Fibroblast of lung (primary cell): ENCODE results near the gene ABCF3. TPM values are rescaled to one million over a fixed set of nuclear protein-coding genes. Genes with fewer than 3 reads are reported as not detected.

Source experiments
- DNase-seq, 2 donors: peaks; one replicate each; pipeline versions ENCODE4 v3.0.0 to v3.0.0-alpha.2; 2010; ENCODE audit warnings: low read depth in 2 of 2
- H2AFZ ChIP-seq: 2 replicates; pipeline ENCODE4 v1.5.1; 2012; ENCODE audit warnings: low read length, control low read depth, inconsistent platforms
- H3K27ac ChIP-seq: 2 replicates; pipeline ENCODE4 v1.5.1; 2011; ENCODE audit warnings: low read length, control low read depth; ENCODE audit not compliant: insufficient read depth
- H3K27me3 ChIP-seq: 2 replicates; pipeline ENCODE4 v1.5.1; 2011; ENCODE audit warnings: mild to moderate bottlenecking, low read length; ENCODE audit not compliant: control insufficient read depth, insufficient read depth
- H3K36me3 ChIP-seq: 2 replicates; pipeline ENCODE4 v1.5.1; 2011; ENCODE audit warnings: low read length; ENCODE audit not compliant: control insufficient read depth, insufficient read depth
- H3K4me1 ChIP-seq: 2 replicates; pipeline ENCODE4 v1.5.1; 2011; ENCODE audit warnings: low read length; ENCODE audit not compliant: control insufficient read depth, insufficient read depth; ENCODE audit errors: extremely low read depth
- H3K4me2 ChIP-seq: 2 replicates; pipeline ENCODE4 v1.5.1; 2011; ENCODE audit warnings: low read length, control low read depth; ENCODE audit not compliant: insufficient read depth; ENCODE audit errors: extremely low read depth
- H3K4me3 ChIP-seq, 4 experiments: fragments of 200-600 bp in 1 of 4; sonication (generic) in 1 of 4; replicated peaks in 1 of 4; 2 replicates each; pipeline ENCODE4 v1.5.1; 2011 to 2016; ENCODE audit warnings: low read length in 4 of 4, low read depth in 3 of 4, mild to moderate bottlenecking in 3 of 4, control low read depth in 2 of 4, inconsistent platforms in 1 of 4, mixed read lengths in 1 of 4; ENCODE audit not compliant: insufficient read depth in 1 of 4; ENCODE audit errors: control extremely low read depth in 1 of 4
- H3K79me2 ChIP-seq: 2 replicates; pipeline ENCODE4 v1.5.1; 2012; ENCODE audit warnings: mild to moderate bottlenecking, low read length, inconsistent platforms; ENCODE audit not compliant: control insufficient read depth, insufficient read depth
- H3K9ac ChIP-seq: 2 replicates; pipeline ENCODE4 v1.5.1; 2011; ENCODE audit warnings: mild to moderate bottlenecking, low read length, control low read depth; ENCODE audit not compliant: insufficient read depth
- H3K9me3 ChIP-seq: 2 replicates; pipeline ENCODE4 v1.5.1; 2012; ENCODE audit warnings: low read depth, low read length; ENCODE audit not compliant: control insufficient read depth, insufficient read depth
- H4K20me1 ChIP-seq: 2 replicates; pipeline ENCODE4 v1.5.1; 2011; ENCODE audit warnings: low read length; ENCODE audit not compliant: control insufficient read depth, insufficient read depth; ENCODE audit errors: extremely low read depth
- EZH2 ChIP-seq: IDR thresholded peaks from 2 replicates; pipeline ENCODE4 v1.5.1; 2012; ENCODE audit warnings: low read length, control low read depth, mild to moderate bottlenecking; ENCODE audit errors: missing control alignments
- polyA plus RNA-seq, 2 donors: library from polyadenylated mRNA; depleted of rRNA in 1 of 2; stranded (reverse) in 1 of 2; unstranded in 1 of 2; fragments of >200 nt; gene quantifications; 2 replicates each; pipeline ENCODE4 v1.2.1, GENCODE V29; 2011 to 2012; ENCODE audit warnings: missing spikeins in 1 of 2
- total RNA-seq: library from RNA; depleted of rRNA; stranded (reverse); fragments of >200 nt; gene quantifications from 2 replicates; pipeline ENCODE4 v1.2.1, GENCODE V29; 2014
- TF ChIP-seq, protein P1 (sequence below), 2 donors: IDR thresholded peaks in 1 of 2; conservative IDR thresholded peaks in 1 of 2; 1 replicate in 1 of 2; 2 replicates in 1 of 2; pipeline ENCODE4 v1.5.1; 2011 to 2012; ENCODE audit warnings: low read length in 2 of 2, control low read depth in 1 of 2, inconsistent platforms in 1 of 2, low read depth in 1 of 2, mild to moderate bottlenecking in 1 of 2

The ABCF3 gene
- total and polyA plus RNA-seq, 2 donors (not counting 1 experiment from before 2014, with no cell fraction given): 31.3 to 65.1 TPM

DNA sequence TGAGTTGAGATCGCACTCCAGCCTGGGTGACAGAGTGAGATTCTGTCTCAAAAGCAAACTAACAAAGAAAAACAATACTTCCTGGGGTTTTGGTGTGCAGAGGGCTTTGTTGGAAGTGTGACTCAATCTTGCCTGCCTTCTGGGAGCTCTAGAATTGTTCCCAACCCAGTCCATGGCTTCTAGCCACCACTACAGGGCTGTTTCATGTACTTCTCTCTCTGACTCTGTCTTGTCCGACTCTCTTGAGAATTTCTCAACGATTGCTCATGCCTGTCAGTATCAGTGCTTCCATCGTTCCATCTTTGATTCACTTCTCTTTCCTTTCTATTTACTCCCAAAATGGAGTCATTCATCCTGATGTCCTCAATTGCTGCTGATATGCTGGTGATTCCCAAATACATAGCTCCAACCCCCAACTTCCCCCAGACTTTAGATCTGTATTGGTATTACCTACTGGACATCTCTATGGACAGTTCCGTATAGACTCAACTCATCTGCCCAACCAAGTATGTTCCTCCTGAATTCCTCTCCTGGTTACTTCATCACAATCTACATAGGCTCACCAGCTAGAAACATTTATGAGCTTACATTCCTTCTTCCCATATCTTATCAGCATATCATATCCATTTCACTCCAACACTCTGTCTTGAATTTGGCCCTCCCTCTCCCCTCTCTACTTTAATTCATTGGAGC lies 13.2 kb upstream of the ABCF3 start:
- Histone ChIP-seq H3K27me3 (no peaks in the 10 kb centered on the region), H3K4me3 (no peak overlapping the region), H3K4me1 (peaks cover 8% of the 10 kb centered on the region), H3K79me2 (peaks cover 26% of the 10 kb centered on the region), H2AFZ (no peak overlapping the region), H4K20me1 (no peaks in the 10 kb centered on the region), H3K9me3 (no peaks in the 10 kb centered on the region), H3K27ac (no peak overlapping the region), H3K36me3 (peaks cover 12% of the 10 kb centered on the region), H3K4me2 (no peak overlapping the region), H3K9ac (no peak overlapping the region)
- TF ChIP-seq EZH2: no peak
- TF ChIP-seq, protein P1, sequence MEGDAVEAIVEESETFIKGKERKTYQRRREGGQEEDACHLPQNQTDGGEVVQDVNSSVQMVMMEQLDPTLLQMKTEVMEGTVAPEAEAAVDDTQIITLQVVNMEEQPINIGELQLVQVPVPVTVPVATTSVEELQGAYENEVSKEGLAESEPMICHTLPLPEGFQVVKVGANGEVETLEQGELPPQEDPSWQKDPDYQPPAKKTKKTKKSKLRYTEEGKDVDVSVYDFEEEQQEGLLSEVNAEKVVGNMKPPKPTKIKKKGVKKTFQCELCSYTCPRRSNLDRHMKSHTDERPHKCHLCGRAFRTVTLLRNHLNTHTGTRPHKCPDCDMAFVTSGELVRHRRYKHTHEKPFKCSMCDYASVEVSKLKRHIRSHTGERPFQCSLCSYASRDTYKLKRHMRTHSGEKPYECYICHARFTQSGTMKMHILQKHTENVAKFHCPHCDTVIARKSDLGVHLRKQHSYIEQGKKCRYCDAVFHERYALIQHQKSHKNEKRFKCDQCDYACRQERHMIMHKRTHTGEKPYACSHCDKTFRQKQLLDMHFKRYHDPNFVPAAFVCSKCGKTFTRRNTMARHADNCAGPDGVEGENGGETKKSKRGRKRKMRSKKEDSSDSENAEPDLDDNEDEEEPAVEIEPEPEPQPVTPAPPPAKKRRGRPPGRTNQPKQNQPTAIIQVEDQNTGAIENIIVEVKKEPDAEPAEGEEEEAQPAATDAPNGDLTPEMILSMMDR (conservative IDR thresholded peaks at IDR 0.05 in 1 of 2, IDR thresholded peaks at IDR 0.05 in 1 of 2; ENCODE audit: low read depth in 1 of 2, low read length in 2 of 2): no peak
- peak; percentile 20 to 94 for DNase-seq

DNA sequence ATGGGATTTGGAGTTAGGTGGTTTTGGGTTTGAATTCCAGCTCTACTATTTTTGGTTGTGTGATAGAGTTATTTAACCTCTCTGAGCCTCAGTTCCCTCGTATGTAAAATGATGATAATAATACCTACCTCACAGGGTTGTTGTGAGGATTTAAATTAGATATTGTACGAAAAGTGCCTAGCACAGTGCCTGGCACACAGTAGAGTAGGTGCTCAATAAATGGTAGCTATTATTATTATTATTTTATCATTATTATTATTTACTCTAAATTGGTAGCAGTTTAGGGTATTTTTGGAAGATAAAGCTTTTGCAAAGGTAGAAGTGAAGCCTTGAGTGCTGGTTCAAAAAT lies 12.7 kb upstream of the ABCF3 start:
- H3K79me2 ChIP-seq: peaks cover 31% of the 10 kb centered on the region
- no peak for TF ChIP-seq EZH2
- TF ChIP-seq, protein P1 (conservative IDR thresholded peaks at IDR 0.05 in 1 of 2, IDR thresholded peaks at IDR 0.05 in 1 of 2; ENCODE audit: low read depth in 1 of 2, low read length in 2 of 2): no peak
- peaks cover 15% of the 10 kb centered on the region for H3K36me3 ChIP-seq
- no peaks in the 10 kb centered on the region for H4K20me1 ChIP-seq
- H3K27me3 ChIP-seq: no peaks in the 10 kb centered on the region
- H3K4me3 ChIP-seq: no peak overlapping the region
- no peak for DNase-seq
- H3K27ac ChIP-seq: no peak overlapping the region
- no peaks in the 10 kb centered on the region for H3K9me3 ChIP-seq
- peaks cover 11% of the 10 kb centered on the region for H3K4me1 ChIP-seq
- no peak overlapping the region for H3K9ac ChIP-seq
- no peak overlapping the region for H3K4me2 ChIP-seq
- no peak overlapping the region for H2AFZ ChIP-seq

DNA sequence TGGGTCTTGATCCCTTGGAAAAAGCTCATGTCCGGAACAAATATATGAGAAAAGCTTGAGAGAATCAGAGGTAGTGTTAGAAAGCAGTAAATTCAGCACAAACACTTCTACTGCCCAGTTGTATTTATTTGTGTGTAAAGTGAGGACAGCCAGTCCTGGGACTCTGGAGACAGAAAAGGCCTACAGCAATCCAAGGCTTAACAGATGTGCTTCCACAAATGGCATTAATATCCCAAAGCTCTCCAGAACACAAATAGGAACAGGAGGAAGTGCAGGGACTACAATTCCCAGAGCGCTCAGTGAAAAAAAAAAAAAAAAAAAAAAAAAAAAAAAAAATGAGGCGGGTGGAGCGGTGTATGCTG lies 11.7 kb upstream of the ABCF3 start:
- no peak overlapping the region for H3K4me3 ChIP-seq
- DNase-seq: no peak
- no peak overlapping the region for H3K9ac ChIP-seq
- H3K4me2 ChIP-seq: no peak overlapping the region
- H4K20me1 ChIP-seq: no peaks in the 10 kb centered on the region
- peaks cover 40% of the 10 kb centered on the region for H3K79me2 ChIP-seq
- no peaks in the 10 kb centered on the region for H3K9me3 ChIP-seq
- TF ChIP-seq EZH2: no peak
- TF ChIP-seq, protein P1 (conservative IDR thresholded peaks at IDR 0.05 in 1 of 2, IDR thresholded peaks at IDR 0.05 in 1 of 2; ENCODE audit: low read depth in 1 of 2, low read length in 2 of 2): no peak
- no peak overlapping the region for H3K27ac ChIP-seq
- no peaks in the 10 kb centered on the region for H3K27me3 ChIP-seq
- peaks cover 7% of the 10 kb centered on the region for H3K4me1 ChIP-seq
- no peak overlapping the region for H2AFZ ChIP-seq
- H3K36me3 ChIP-seq: peaks cover 22% of the 10 kb centered on the region
